ENCODE measurements around the gene ADAMTSL1.
"Not testable (repeated sequence)": the region's sequence is repeated elsewhere in the genome, so short reads cannot be mapped to it uniquely, and the experiment has no call there.

Gene ADAMTSL1

GRCh38 chr9:18837402-18837801 lies 363.4 kb downstream of the ADAMTSL1 start:
- in situ Hi-C loops (cut with MboI; ENCODE audit: low sequenced_read_pairs) = no loop called here

- in situ Hi-C loops (cut with MboI; ENCODE audit: low sequenced_read_pairs) = no loop called here
These were observed 373.8 kb downstream of the ADAMTSL1 start for GRCh38 chr9:18847576-18848275.

GRCh38 chr9:18848657-18849056 lies 374.7 kb downstream of the ADAMTSL1 start:
- in situ Hi-C loops (cut with MboI; ENCODE audit: low sequenced_read_pairs) = no loop called here

GRCh38 chr9:18849270-18849669 lies 375.3 kb downstream of the ADAMTSL1 start:
- in situ Hi-C loops (cut with MboI; ENCODE audit: low sequenced_read_pairs) = no loop called here

- in situ Hi-C loops (cut with MboI; ENCODE audit: low sequenced_read_pairs) = no loop called here
These were observed 376.1 kb downstream of the ADAMTSL1 start for GRCh38 chr9:18849890-18850677.

- in situ Hi-C loops (cut with MboI; ENCODE audit: low sequenced_read_pairs) = no loop called here
These were observed 377.3 kb downstream of the ADAMTSL1 start for GRCh38 chr9:18851069-18851795.

- in situ Hi-C loops (cut with MboI; ENCODE audit: low sequenced_read_pairs) = no loop called here
These were observed 381.7 kb downstream of the ADAMTSL1 start for GRCh38 chr9:18855656-18856055.

- in situ Hi-C loops (cut with MboI; ENCODE audit: low sequenced_read_pairs) = no loop called here
These were observed 383.4 kb downstream of the ADAMTSL1 start for GRCh38 chr9:18857334-18857733.

GRCh38 chr9:18857769-18858168 lies 383.8 kb downstream of the ADAMTSL1 start:
- in situ Hi-C loops (cut with MboI; ENCODE audit: low sequenced_read_pairs) = no loop called here

- in situ Hi-C loops (cut with MboI; ENCODE audit: low sequenced_read_pairs) = no loop called here
These were observed 387.9 kb downstream of the ADAMTSL1 start for GRCh38 chr9:18861609-18862544.

GRCh38 chr9:18863791-18864190 lies 389.8 kb downstream of the ADAMTSL1 start:
- in situ Hi-C loops (cut with MboI; ENCODE audit: low sequenced_read_pairs) = no loop called here

GRCh38 chr9:18864516-18864915 lies 390.6 kb downstream of the ADAMTSL1 start:
- in situ Hi-C loops (cut with MboI; ENCODE audit: low sequenced_read_pairs) = no loop called here

GRCh38 chr9:18865542-18865941 lies 391.6 kb downstream of the ADAMTSL1 start:
- in situ Hi-C loops (cut with MboI; ENCODE audit: low sequenced_read_pairs) = no loop called here

- in situ Hi-C loops (cut with MboI; ENCODE audit: low sequenced_read_pairs) = no loop called here
These were observed 392.3 kb downstream of the ADAMTSL1 start for GRCh38 chr9:18866121-18866831.

GRCh38 chr9:18869725-18870124 lies 395.8 kb downstream of the ADAMTSL1 start:
- in situ Hi-C loops (cut with MboI; ENCODE audit: low sequenced_read_pairs) = no loop called here

GRCh38 chr9:18874069-18874468 lies 400.1 kb downstream of the ADAMTSL1 start:
- in situ Hi-C loops (cut with MboI; ENCODE audit: low sequenced_read_pairs) = no loop called here

- in situ Hi-C loops (cut with MboI; ENCODE audit: low sequenced_read_pairs) = not testable (repeated sequence)
These were observed 401.0 kb downstream of the ADAMTSL1 start for GRCh38 chr9:18874990-18875389.

- in situ Hi-C loops (cut with MboI; ENCODE audit: low sequenced_read_pairs) = no loop called here
These were observed 404.0 kb downstream of the ADAMTSL1 start for GRCh38 chr9:18877984-18878383.

- in situ Hi-C loops (cut with MboI; ENCODE audit: low sequenced_read_pairs) = no loop called here
These were observed 407.8 kb downstream of the ADAMTSL1 start for GRCh38 chr9:18881758-18882157.

- in situ Hi-C loops (cut with MboI; ENCODE audit: low sequenced_read_pairs) = no loop called here
These were observed 413.6 kb downstream of the ADAMTSL1 start for GRCh38 chr9:18887546-18887945.
